ENCODE results near the gene TGFBR3L.
"Not testable (repeated sequence)": the region's sequence is repeated elsewhere in the genome, so short reads cannot be mapped to it uniquely, and the experiment has no call there.

TGFBR3L gene

DNA sequence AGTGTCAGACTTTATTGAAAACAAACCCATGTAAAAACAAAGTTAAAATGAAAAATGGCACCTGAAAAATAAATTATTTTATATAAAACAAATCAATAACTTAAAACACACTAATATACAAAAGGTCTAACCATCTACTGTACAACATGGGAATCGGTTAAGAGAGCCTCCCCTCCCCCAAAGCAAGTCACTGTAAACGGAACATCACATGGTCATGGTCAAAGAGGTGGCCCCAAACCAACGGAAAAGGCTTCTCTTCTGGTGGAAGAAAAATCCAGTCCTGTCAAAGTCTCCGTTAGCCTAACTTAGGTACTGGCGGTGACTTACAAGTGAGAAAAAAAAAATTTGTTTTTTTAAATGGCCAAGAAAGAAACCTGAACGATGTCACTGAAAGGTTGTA, 44.6 kb downstream of the TGFBR3L start:
- no peak for DNase-seq (ENCODE audit: low spot score)

DNA sequence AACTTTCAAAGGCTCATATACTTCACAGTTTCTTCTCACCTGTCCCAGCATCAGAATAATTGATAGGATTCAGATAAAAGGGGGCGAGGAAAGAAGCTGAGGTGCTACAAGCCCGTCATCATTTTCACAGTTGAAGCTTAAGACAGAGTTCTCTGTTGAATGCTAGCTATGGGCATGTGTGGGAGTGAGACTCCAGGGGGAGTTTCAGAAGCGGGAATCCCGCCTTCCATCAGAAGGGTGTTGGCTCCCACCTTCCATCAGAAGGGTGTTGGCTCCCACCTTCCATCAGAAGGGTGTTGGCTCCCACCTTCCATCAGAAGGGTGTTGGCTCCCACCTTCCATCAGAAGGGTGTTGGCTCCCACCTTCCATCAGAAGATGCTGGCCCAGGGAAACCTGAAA, 46.5 kb downstream of the TGFBR3L start:
- not testable (repeated sequence) for DNase-seq (ENCODE audit: low spot score)

DNA sequence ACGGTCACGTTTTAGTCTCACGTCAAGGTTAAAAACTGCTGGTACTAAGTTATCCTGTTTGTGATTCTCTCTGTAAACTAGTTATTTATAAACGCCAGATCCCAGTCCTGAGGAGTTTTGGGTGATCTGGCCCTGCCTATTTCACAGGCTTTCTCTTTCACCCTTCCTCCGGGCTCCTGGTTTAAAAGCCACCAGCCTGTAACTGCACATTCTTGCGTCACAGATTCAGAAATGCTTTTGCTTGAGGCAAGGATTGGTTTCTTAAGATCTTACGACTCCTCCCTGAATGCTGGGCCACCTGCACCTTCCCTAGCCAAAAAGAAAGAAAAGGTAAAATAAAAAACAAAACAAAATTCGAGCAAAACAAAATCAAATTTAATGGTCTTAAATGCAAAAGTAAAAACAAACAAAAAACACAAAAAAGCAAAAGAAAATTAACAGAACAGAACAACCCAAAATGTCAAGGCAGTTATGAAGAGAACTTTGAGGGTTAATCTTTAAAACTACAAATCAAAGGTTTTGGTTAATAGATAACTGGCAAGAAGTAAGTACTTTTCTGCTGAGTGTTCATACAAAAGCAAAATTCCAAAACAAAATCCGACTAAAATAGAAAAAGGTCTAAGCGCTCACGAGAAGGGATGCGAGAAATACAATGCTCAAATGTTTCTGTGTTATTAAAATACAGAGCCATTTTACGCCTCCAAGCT, 47.4 kb downstream of the TGFBR3L start:
- DNase-seq (ENCODE audit: low spot score), result no peak

DNA sequence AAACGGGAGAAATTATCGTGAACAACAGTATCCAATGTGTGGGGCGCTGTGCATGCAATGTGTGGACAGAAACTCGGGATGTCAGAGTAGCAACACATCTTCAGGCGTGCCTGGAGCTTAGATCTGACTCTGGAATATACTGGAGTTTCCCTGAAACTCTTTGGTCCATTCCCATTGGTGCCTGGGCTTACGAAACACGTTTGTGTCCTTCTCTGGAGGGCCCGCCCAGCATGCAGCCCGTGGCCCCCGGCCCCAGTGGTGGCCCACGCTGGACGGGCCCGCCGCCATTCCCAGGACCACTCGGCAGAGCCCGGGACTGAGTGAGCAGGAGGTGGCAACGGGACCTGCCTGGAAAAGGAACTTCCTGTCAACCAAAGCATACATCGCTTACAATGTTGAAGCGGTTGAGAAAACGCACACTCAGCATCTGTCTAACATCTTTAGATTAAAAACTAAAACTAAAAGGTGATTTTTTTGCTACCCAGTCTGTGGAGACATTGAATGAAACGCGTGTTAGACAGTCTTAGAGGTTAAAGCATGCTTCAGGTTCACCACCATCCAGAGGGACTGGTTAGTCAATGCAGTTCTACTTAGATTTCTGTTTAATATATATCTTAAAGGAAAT, 48.1 kb downstream of the TGFBR3L start:
- no peak for DNase-seq (ENCODE audit: low spot score)

DNA sequence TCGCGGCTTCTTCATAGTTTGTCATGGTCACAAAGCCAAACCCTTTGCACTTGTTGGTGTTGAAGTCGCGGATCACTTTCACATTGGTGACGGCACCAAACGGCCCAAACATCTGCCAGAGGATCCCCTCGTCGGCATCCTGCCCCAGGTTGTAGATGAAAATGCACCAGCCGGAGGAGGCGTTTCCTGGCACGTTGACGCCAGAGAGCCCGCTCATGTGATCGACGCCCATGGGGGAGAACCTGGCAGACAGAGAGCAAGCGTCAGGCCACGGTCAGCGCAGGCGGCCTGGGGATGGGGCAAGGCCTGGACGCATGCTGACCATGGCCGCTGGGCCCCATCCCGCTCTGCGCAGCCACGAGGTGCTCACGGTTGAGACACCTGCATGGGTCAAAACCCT, 48.9 kb downstream of the TGFBR3L start:
- DNase-seq (ENCODE audit: low spot score), result no peak

DNA sequence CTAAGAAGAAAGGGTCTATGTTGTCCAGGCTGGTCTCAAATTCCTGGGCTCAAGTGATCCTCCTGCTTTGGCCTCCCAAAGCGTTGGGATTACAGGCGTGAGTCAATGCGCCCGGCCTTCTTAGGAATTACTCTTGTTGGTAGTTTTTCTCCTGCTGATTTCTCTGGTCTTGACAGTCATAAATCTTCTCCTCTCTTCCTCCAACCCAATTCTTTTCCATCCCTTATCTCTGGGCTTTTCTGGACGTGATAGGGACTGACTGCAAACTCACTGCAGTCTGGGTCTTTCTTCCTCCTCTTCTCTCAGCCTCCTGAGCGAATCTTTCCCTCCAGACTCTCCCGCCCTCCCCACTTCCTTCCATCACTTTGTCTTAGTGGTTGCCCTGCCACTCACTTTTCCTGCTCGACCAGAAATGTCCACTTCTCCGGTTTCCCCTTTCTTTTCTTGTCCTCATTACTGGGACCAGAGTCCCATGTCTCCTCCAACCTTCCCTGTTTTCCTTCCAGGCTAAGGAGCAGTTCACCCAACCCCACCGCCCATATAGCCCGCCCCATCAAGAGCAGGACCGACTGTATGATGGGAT, 50.7 kb downstream of the TGFBR3L start:
- DNase-seq (ENCODE audit: low spot score), result no peak

DNA sequence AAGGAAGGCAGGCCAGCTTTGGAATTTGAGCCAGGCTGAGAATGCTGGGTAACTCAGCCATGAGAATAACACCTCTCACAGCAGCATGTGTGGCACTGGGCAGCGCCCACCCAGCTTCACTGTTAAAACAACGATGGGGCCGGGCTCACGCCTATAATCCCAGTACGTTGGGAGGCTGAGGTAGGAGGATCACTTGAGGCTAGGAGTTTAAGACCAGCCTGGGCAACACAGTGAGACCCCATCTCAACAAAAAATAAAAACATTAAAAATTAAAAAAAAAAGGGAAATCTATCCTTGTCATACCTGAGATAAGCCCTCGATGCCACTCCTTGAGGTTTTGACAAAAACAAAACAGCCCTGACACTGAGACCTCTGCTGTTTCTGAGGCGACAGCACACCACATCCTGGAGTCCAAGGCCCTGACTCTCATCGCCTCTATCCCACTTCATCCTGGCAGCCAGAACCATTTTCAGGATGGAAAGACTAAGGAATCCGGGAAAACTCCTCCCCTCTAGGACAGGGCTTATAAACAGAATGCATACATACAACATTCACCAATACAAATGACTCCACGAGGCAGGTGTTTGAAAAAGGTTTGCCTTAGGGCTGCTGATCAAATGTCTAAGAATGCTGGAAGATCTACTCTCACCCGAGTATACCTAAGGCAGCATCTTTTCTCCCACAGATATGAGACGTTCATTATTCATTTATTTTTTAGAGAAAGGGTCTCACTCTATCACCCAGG, 51.5 kb downstream of the TGFBR3L start:
- DNase-seq (ENCODE audit: low spot score), result no peak

DNA sequence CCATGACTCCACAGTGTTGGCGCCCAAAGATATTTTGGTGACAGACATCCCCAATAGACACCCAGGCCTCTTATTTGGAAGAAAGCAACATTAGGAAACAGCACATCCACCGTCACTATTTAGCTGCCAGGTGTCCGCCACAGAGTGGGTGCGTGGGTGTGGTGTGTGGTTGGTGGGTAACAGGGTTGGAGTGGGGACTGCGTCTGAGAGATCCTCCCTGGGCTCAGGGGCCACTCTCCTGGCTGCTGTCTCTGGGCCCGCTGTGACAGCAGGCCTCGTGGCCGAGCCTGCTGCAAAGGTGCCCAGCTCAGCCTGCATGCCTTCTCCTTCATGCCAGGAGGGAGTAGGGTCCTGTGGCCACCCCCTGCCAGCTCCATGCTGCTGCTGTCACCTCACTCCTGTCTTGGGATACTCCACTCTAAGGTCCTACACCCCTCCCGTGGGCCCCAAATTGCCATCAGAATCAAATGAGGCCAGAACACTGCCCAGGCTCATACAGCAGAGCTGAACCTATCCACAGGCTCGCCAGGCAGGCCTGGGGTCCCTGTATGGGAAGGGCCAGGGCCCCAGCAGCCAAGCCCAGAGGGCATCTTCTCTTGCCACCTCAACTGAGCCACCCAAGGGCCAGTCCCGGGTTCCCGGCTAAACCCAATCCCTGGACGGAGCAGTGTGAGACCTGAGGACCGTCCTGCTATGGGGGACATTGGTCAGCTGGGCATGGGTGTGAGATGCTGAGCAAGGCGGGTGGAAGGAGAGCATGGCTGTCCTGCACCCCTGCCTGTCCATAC, 53.6 kb downstream of the TGFBR3L start:
- DNase-seq (ENCODE audit: low spot score), result no peak
